SK-N-SH (cell line): ENCODE data around the gene SPPL2C. TPM values are rescaled to one million over a fixed set of nuclear protein-coding genes. Genes with fewer than 3 reads are reported as not detected.

Experiments used
- CTCF ChIA-PET: fragments of 300-600, 350-600 bp; formaldehyde crosslinking; extraction: SDS; loops from one replicate; lab custom pipeline; 2021; lab: Yijun Ruan, JAX
- POLR2A ChIA-PET: fragments of 350-600 bp; sonication (Branson Sonifier 250); formaldehyde crosslinking; extraction: SDS; loops from one replicate; lab custom pipeline; 2020; ENCODE audit warnings: antibody characterized with exemption, inconsistent platforms; lab: Yijun Ruan, JAX
- DNase-seq: peaks from one replicate; pipeline ENCODE4 v3.0.0; 2012
- H2AFZ ChIP-seq: fragments of 200-600 bp; sonication (generic); 2 replicates; pipeline ENCODE4 v1.8.1; 2016; ENCODE audit warnings: antibody characterized with exemption, mild to moderate bottlenecking, low read depth
- H3F3A ChIP-seq: fragments of 200-600 bp; sonication (generic); replicated peaks from 2 replicates; pipeline ENCODE3; 2016; ENCODE audit warnings: antibody characterized with exemption, mild to moderate bottlenecking; ENCODE audit not compliant: insufficient read depth
- H3K27ac ChIP-seq, 2 experiments: fragments of 200-500 bp in 1 of 2; fragments of 200-600 bp in 1 of 2; sonication (Bioruptor generic) in 1 of 2; sonication (generic), shearing (Covaris generic) in 1 of 2; 2 replicates each; pipeline versions ENCODE4 v1.5.1 to v1.6.1; 2014 to 2016; ENCODE audit warnings: low read depth in 2 of 2, inconsistent platforms in 1 of 2, low read length in 1 of 2, mild to moderate bottlenecking in 1 of 2, mixed read lengths in 1 of 2
- H3K27me3 ChIP-seq: fragments of 200-600 bp; sonication (generic), shearing (Covaris generic); 2 replicates; pipeline ENCODE4 v1.6.1; 2016; ENCODE audit warnings: mixed run types; ENCODE audit not compliant: insufficient read depth
- H3K36me3 ChIP-seq, 2 experiments: fragments of 200-500 bp in 1 of 2; fragments of 200-600 bp in 1 of 2; sonication (Bioruptor generic) in 1 of 2; sonication (generic) in 1 of 2; replicated peaks in 1 of 2; 2 replicates each; pipeline versions ENCODE3 to v1.5.1; 2014 to 2016; ENCODE audit warnings: low read length in 1 of 2, mild to moderate bottlenecking in 1 of 2; ENCODE audit not compliant: insufficient read depth in 2 of 2, control insufficient read depth in 1 of 2
- H3K4me1 ChIP-seq, 2 experiments: fragments of 200-500 bp in 1 of 2; fragments of 200-600 bp in 1 of 2; sonication (Bioruptor generic) in 1 of 2; sonication (generic), shearing (Covaris generic) in 1 of 2; 2 replicates each; pipeline versions ENCODE4 v1.5.1 to v1.6.1; 2014 to 2016; ENCODE audit warnings: low read depth in 1 of 2, low read length in 1 of 2, mixed run types in 1 of 2; ENCODE audit not compliant: insufficient read depth in 2 of 2, control insufficient read depth in 1 of 2
- H3K4me2 ChIP-seq: fragments of 200-600 bp; sonication (generic), shearing (Covaris generic); 2 replicates; pipeline ENCODE4 v1.6.1; 2017; ENCODE audit warnings: mixed run types
- H3K4me3 ChIP-seq, 2 experiments: fragments of 200-500 bp in 1 of 2; fragments of 200-600 bp in 1 of 2; sonication (Bioruptor generic) in 1 of 2; sonication (generic), shearing (Covaris generic) in 1 of 2; 2 replicates each; pipeline versions ENCODE4 v1.5.1 to v1.8.1; 2014 to 2016; ENCODE audit warnings: low read depth in 2 of 2, inconsistent platforms in 1 of 2, low read length in 1 of 2, mild to moderate bottlenecking in 1 of 2, mixed read lengths in 1 of 2, moderate library complexity in 1 of 2
- H3K79me2 ChIP-seq: fragments of 200-600 bp; sonication (generic); 2 replicates; pipeline ENCODE4 v1.8.1; 2017; ENCODE audit warnings: mild to moderate bottlenecking; ENCODE audit not compliant: insufficient read depth
- H3K9ac ChIP-seq: fragments of 200-600 bp; sonication (generic); 2 replicates; pipeline ENCODE4 v1.6.1; 2017; ENCODE audit warnings: mixed run types
- H3K9me2 ChIP-seq: fragments of 200-600 bp; sonication (generic); 2 replicates; pipeline ENCODE4 v1.6.1; 2017; ENCODE audit warnings: mixed run types
- H3K9me3 ChIP-seq: fragments of 200-600 bp; sonication (generic); 2 replicates; pipeline ENCODE4 v1.6.1; 2017; ENCODE audit warnings: mixed run types, mild to moderate bottlenecking, moderate library complexity
- H4K20me1 ChIP-seq: fragments of 200-600 bp; sonication (generic); 2 replicates; pipeline ENCODE4 v1.6.1; 2017; ENCODE audit warnings: mild to moderate bottlenecking, mixed run types; ENCODE audit not compliant: insufficient read depth
- CHD2 ChIP-seq: fragments of 150-350 bp; IDR thresholded peaks from 2 replicates; pipeline ENCODE4 v1.6.1; 2018; ENCODE audit warnings: low read length; ENCODE audit not compliant: partially characterized antibody
- ELF1 ChIP-seq: IDR thresholded peaks from 2 replicates; pipeline ENCODE4 v1.4.0; 2012
- MEF2A ChIP-seq: IDR thresholded peaks from 2 replicates; pipeline ENCODE4 v1.4.0; 2012; ENCODE audit warnings: low read depth, borderline replicate concordance
- RCOR1 ChIP-seq: fragments of 150-350 bp; IDR thresholded peaks from 2 replicates; pipeline ENCODE4 v1.6.1; 2017; ENCODE audit warnings: antibody characterized with exemption, low read length
- TCF12 ChIP-seq: IDR thresholded peaks from 2 replicates; pipeline ENCODE4 v1.4.0; 2012
- TEAD4 ChIP-seq: IDR thresholded peaks from 2 replicates; pipeline ENCODE4 v1.4.0; 2012; ENCODE audit warnings: mild to moderate bottlenecking, borderline replicate concordance; ENCODE audit not compliant: insufficient read depth
- WGBS: methylation state at CpG from one replicate; pipeline ENCODE4 v1.1.6; 2017; ENCODE audit warnings: low lambda C conversion rate; 5-methylcytosine and 5-hydroxymethylcytosine counted together
- polyA plus RNA-seq, 3 experiments: library from polyadenylated mRNA; depleted of rRNA; stranded (reverse); fragments of >200 nt; gene quantifications; 2 replicates each; pipeline ENCODE4 v1.2.3, GENCODE V29; 2012
- TF ChIP-seq, protein P1 (sequence below): IDR thresholded peaks from 2 replicates; pipeline ENCODE4 v1.4.0; 2012; ENCODE audit warnings: low read depth, borderline replicate concordance
- TF ChIP-seq, protein P2 (sequence below): fragments of 150-350 bp; IDR thresholded peaks from 2 replicates; pipeline ENCODE4 v1.6.1; 2016; ENCODE audit warnings: mild to moderate bottlenecking, low read depth, low read length

Gene SPPL2C
- polyA plus RNA-seq, 1 of the 3 experiments (the other 2 are of a cell fraction) = not detected

DNA sequence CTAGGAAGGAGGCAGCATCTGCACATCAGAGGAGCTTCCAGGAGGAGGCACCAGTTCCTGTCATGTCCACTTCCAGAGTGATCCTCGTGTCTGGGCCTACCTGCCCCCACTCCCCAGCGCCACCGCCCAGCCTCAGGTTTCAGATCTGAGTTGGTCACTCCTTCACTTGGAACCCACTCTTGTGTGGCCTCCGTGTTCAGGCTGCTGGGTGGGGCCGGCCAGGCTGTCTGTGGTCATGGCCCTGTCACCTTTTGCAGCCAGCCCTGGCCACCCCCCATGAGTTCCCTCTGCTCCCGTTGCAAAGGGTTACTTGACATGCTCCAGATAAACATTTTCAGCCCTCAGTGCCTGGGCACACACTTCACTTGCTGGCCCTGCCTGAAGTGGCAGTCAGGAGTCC lies 26.6 kb upstream of the SPPL2C start:
- no peak for DNase-seq
- Histone ChIP-seq H3K27ac (no peak overlapping the region), H4K20me1 (no peaks in the 10 kb centered on the region), H3K27me3 (no peaks in the 10 kb centered on the region), H3K79me2 (no peaks in the 10 kb centered on the region), H3K36me3 (no peaks in the 10 kb centered on the region), H3K4me3 (no peak overlapping the region)
- POLR2A ChIA-PET = no interaction called here
- 53% methylated on average over 6 of the region's 6 CpGs for WGBS
- no peak for TF ChIP-seq ELF1
- no peak for TF ChIP-seq CHD2
- TF ChIP-seq, protein P1, sequence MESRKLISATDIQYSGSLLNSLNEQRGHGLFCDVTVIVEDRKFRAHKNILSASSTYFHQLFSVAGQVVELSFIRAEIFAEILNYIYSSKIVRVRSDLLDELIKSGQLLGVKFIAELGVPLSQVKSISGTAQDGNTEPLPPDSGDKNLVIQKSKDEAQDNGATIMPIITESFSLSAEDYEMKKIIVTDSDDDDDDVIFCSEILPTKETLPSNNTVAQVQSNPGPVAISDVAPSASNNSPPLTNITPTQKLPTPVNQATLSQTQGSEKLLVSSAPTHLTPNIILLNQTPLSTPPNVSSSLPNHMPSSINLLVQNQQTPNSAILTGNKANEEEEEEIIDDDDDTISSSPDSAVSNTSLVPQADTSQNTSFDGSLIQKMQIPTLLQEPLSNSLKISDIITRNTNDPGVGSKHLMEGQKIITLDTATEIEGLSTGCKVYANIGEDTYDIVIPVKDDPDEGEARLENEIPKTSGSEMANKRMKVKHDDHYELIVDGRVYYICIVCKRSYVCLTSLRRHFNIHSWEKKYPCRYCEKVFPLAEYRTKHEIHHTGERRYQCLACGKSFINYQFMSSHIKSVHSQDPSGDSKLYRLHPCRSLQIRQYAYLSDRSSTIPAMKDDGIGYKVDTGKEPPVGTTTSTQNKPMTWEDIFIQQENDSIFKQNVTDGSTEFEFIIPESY = no peak
- TF ChIP-seq, all 33 proteins: peak for 0
- no peak overlapping the region for H3K9ac ChIP-seq
- no peaks in the 10 kb centered on the region for H3K9me3 ChIP-seq
- CTCF ChIA-PET = interaction anchor here (0.8 to 6.9 kb wide), 7 partner anchors 13 to 178 kb away, joined by 3 to 49 read pairs (median 5); partner anchors contain the start of gene CRHR1
- no peaks in the 10 kb centered on the region for H3F3A ChIP-seq
- H3K9me2 ChIP-seq = no peaks in the 10 kb centered on the region
- H3K4me1 ChIP-seq = peaks cover 0 to 21% of the 10 kb centered on the region in 2 experiments; a peak in 1 of 4 replicates
- H3K4me2 ChIP-seq = no peak overlapping the region
- no peak overlapping the region for H2AFZ ChIP-seq

DNA sequence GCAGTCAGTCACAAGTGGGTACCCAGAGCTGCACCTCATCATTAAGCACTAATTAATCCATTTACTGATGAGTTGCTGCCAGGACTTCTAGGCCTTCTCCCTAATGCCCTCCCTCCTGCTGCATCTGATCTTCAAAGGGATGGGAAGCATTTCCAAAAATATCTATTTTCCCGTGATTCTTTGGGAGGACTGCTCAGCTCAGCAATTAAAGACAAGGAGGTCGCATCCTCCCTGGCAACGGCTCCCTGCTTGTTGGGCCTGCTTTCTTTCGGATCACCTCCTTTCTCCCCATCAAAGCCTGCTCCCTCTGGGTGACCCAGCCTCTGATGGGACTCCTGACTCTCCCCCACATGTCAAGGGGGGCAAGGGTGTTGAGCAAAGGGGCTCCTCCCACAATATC lies 26.0 kb upstream of the SPPL2C start:
- ChIA-PET POLR2A (interaction anchor here (0.6 kb wide), 1 partner anchor 174 kb away, joined by 3 read pairs; no protein-coding TSS in a partner anchor), CTCF (interaction anchor here (1.0 to 6.9 kb wide), 6 partner anchors 13 to 178 kb away, joined by 3 to 49 read pairs (median 8); partner anchors contain the start of gene CRHR1)
- Histone ChIP-seq H3K27ac (no peak overlapping the region), H3K36me3 (no peaks in the 10 kb centered on the region), H3F3A (no peaks in the 10 kb centered on the region), H3K9me3 (no peaks in the 10 kb centered on the region), H3K79me2 (no peaks in the 10 kb centered on the region), H3K27me3 (no peaks in the 10 kb centered on the region), H3K4me1 (peaks cover 0 to 21% of the 10 kb centered on the region in 2 experiments; a peak in 1 of 4 replicates), H3K4me2 (no peak overlapping the region), H3K9ac (no peak overlapping the region), H3K4me3 (no peak overlapping the region), H2AFZ (no peak overlapping the region), H4K20me1 (no peaks in the 10 kb centered on the region)
- DNase-seq = no peak
- 65% methylated on average over 4 of the region's 4 CpGs for WGBS
- TF ChIP-seq, protein P2, sequence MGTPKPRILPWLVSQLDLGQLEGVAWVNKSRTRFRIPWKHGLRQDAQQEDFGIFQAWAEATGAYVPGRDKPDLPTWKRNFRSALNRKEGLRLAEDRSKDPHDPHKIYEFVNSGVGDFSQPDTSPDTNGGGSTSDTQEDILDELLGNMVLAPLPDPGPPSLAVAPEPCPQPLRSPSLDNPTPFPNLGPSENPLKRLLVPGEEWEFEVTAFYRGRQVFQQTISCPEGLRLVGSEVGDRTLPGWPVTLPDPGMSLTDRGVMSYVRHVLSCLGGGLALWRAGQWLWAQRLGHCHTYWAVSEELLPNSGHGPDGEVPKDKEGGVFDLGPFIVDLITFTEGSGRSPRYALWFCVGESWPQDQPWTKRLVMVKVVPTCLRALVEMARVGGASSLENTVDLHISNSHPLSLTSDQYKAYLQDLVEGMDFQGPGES = no peak
- TF ChIP-seq MEF2A (no peak), RCOR1 (no peak), TCF12 (no peak), CHD2 (no peak), TEAD4 (no peak)
- TF ChIP-seq, all 33 proteins: peak for 0
- H3K9me2 ChIP-seq = no peaks in the 10 kb centered on the region
